NCI-H1092 (cell line): ENCODE results near the gene TSN.
"Not testable (repeated sequence)": the region's sequence is repeated elsewhere in the genome, so short reads cannot be mapped to it uniquely, and the experiment has no call there.

Source experiments
- DNase-seq: peaks from one replicate; lab custom pipeline; 2025; lab: John Stamatoyannopoulos, UW

The TSN gene

GRCh38 chr2:121755237-121756111, at the start of gene TSN:
TSS of gene TSN (plus strand) at chr2:121755651. CDS start at chr2:121755780, 129 bp downstream.
- DNase-seq: peak; percentile 95

- DNase-seq: no peak
Measured at GRCh38 chr2:121705958-121706357, 49.5 kb upstream of the TSN start.

GRCh38 chr2:121707344-121707919, 48.0 kb upstream of the TSN start:
- DNase-seq: no peak

GRCh38 chr2:121707920-121708361, 47.5 kb upstream of the TSN start:
- DNase-seq: no peak

DNA sequence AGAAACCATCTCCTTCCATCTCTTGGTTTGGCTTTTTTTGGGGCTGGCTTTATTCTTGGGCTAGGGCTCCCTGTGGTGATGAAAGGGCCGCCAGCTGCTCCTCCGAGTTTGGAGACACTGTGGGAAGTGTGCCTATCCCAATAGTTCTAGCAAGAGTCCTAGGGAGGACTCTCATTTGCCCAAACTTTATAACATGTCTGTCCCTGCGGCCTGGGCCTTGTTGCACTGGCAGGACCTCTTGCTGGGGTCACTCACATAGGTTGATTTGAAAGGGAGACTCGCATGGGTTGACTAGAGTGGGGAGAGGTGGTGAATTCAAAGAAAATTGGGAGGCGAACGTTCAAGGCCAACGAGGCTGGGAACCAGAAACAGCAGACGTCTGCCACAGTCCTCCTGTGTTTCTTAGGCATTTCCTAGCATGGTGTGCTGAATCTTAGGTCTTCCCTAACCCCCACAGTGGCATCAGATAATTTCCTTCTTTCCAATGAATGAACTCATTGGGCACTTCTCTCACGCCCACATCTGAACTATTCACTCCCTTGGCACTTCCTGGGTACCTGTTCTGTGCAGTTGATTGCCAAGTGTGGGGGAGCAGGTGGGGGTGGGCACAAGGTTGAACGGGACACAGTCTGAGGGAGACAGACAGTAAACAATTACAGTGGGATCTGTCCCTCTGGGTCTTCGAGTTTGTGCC, 45.5 kb upstream of the TSN start:
- DNase-seq: no peak

GRCh38 chr2:121710470-121711170, 44.8 kb upstream of the TSN start:
- DNase-seq: no peak

GRCh38 chr2:121711481-121711880, 44.0 kb upstream of the TSN start:
- not testable (repeated sequence) for DNase-seq

DNA sequence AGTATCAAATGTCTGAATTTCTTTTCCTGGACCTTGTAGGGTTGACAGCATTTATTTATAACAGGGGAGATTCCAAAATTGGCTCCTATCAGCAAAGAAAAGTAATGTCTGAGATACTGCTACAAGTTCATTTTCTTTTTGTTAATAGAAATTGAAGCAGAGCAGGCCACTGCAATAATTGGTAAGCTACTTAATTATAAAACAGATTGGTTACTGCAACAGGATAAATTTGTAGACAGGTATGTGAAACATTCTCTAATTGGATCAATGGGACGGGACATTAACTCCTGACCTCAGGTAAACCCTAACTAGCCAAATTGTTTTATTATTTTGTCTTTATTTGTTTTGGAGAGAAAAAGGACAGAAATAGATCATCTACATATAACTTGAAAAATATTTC, 39.3 kb upstream of the TSN start:
- DNase-seq: no peak

GRCh38 chr2:121717529-121717928, 37.9 kb upstream of the TSN start:
- no peak for DNase-seq

DNA sequence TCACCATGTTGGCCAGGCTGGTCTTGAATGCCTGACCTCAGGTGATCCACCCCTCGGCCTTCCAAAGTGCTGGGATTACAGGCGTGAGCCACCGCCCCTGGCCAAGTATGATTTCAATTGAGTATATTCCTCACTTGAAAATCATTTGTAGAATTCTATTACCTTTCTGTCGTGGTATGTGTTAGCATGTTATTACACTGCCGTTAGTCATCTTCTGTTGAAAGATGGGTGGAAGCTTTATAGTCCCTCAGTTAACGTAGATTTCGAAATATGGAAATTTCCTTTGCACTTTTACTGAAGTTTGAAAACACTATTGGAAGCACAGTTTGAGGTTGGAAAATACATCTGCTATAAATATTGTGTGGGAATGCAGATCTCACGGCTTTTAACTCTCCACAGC, 33.5 kb upstream of the TSN start:
- no peak for DNase-seq

DNA sequence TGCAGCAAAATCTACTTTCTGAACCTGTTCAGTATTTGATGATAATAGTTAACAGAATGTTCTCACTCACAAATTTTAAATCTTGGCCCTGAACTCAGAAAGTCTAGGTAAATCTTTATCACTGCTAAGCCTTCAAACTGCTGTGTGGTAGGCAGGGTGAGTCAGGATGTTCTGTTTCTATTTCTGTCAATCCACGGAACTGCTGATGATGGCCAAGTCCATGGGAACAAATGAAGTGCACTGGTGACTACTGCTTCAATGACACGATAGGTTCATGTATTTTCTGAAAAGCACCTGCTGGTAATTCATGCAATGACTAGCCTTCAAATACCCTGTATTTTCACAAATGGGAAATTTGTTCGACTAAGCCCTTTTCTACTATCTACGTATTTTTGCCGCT, 33.0 kb upstream of the TSN start:
- no peak for DNase-seq

DNA sequence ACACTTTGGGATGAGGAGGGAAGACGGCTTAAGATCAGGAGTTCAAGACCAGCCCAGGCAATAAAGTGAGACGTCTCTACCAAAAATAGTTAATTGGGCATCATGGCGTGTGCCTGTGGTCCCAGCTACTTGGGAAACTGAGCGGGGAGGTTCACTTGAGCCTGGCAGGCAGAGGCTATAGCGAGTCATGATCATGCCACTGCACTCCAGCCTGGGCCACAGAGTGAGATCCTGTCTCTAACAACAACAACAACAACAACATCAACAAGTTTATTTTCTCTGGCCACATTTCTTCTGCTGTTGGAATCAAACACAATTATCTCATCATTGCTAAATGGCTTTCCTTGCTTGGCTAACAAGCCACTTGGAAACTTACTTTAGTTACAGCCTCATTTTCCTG, 32.1 kb upstream of the TSN start:
- no peak for DNase-seq

- no peak for DNase-seq
Measured at GRCh38 chr2:121727332-121727731, 28.1 kb upstream of the TSN start.

DNA sequence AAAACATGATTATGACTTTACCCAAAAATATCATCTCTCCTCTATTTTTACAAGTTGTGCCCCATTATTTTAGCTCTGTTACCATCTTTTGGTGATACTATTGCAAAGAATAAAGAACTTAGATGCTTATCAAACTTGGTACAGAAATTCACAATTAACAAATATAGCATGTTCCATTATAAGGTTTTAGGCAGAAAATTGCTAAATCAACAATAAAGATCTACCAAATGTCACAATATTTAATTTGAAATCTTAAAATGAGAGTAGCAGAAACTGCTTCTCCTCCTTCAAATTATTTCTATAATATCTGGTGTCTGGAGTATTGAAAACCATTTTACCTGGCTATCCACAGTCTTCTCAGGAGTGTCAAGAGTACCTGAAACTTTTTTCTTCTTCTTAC, 27.5 kb upstream of the TSN start:
- no peak for DNase-seq

GRCh38 chr2:121731366-121731765, 24.1 kb upstream of the TSN start:
- no peak for DNase-seq

GRCh38 chr2:121734544-121734943, 20.9 kb upstream of the TSN start:
- not testable (repeated sequence) for DNase-seq

DNA sequence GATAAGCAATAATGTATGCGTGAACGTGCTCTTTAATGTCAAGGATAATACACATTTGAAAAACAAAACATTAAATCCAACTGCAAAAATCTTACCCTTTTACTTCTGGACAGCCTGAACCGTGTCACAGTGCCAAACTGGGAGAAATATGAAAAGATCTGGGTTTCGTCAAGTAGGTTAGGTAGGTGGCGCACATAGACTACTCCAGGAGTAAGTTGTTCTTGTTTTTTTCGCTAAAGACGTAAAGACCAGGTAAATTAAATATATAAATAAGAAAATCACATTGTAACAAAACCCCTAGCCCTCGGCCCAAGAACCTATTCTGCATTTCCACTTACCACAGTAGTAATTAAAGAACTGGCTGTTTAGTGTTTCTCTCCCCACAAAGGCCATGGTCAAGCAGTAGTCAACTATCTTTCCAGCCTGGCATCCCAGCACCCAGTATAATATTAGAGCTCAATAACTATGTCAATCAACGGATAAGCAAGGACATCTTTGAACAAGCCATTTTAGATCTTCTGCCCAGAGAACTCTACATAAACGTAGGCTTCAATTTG, 19.9 kb upstream of the TSN start:
- DNase-seq: no peak

DNA sequence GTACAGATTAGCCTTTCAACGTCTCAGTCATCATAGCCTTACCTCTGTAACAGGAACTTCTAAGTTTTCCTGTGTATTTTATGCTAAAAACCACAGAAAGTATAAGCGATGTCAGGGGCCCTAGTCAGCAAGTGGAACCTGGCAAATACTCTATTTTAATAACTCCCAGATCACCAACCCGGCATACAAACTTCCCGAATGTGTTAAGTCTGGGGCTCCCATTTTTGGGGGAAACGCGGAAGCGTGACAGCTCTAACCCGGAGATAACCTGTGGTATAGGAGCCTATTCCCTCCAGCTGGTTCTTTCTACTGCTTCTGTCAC, 19.4 kb upstream of the TSN start:
- no peak for DNase-seq

DNA sequence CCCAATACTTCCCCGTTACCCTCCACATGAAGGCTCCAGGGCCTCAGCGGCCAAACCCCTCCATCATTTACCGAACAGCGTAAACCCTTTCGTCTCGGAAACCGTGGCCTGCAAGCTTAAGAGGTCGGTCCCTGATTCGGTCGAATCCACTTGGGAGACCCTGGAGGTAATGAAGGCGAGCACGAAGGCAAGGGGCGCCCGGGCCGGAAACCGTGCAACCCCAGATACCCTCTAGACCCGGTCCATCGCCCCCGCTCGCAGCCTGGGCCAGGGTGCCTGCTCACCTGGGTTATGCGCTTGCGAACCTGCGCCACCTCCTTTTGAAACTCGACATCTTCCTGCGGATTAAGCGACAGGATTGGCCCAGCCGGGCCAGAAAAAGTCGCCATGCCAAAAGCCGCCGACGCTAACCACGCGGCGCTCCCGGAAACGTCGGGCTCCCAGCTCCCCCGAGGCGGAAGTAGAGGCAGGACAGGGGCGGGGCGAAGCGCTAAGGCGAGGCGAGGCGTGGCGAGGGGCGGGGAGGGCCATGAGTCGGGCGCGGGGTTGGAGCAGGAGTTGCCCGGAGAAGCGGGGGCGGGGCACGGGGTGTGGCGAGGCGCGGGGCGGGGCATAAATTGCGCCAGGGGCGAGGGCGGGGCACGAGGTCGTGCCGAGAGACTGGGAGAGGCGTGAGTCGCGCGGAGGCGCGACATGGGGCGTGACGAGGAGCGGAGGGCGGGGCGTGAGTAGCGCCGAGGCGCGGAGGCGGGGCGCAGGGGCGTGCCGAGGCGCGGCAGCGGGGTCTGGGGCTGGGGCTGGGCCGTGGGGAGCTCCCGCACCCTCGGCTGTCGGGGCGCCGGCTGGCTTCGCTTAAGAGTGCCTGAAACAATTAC, 18.8 kb upstream of the TSN start, which contains the start of gene NIFK:
Gene NIFK, minus strand, starts transcription at position 414 of the 875 bp plus-strand sequence. Its CDS starts 25 bp downstream, at position 389.
- DNase-seq: peak; percentile 92

GRCh38 chr2:121740973-121741372, 14.5 kb upstream of the TSN start:
- DNase-seq: no peak

GRCh38 chr2:121741450-121741849, 14.0 kb upstream of the TSN start:
- DNase-seq: no peak
